HEK293T (cell line): ENCODE measurements around the gene CCNH.

Source experiments
- CTCF ChIA-PET: fragments of 350-600 bp; formaldehyde crosslinking; extraction: SDS; loops from one replicate; lab custom pipeline; 2021; ENCODE audit warnings: antibody characterized with exemption, inconsistent platforms; lab: Yijun Ruan, JAX
- POLR2A ChIA-PET: fragments of 350-600 bp; formaldehyde crosslinking; extraction: SDS; loops from one replicate; lab custom pipeline; 2020; ENCODE audit warnings: antibody characterized with exemption, inconsistent platforms; lab: Yijun Ruan, JAX
- DNase-seq: peaks from one replicate; pipeline ENCODE4 v3.0.0; 2012; ENCODE audit warnings: mixed read lengths; ENCODE audit errors: extremely low spot score
- ARNT ChIP-seq: fragments of 450-650 bp; IDR thresholded peaks from 2 replicates; pipeline ENCODE4 v1.6.1; 2017; ENCODE audit warnings: mild to moderate bottlenecking
- BHLHE40 ChIP-seq: fragments of 450-650 bp; IDR thresholded peaks from 2 replicates; pipeline ENCODE4 v1.6.1; 2016; ENCODE audit warnings: mild to moderate bottlenecking, moderate library complexity, borderline replicate concordance
- CTBP1 ChIP-seq: fragments of 450-650 bp; IDR thresholded peaks from 2 replicates; pipeline ENCODE4 v1.6.1; 2016; ENCODE audit warnings: borderline replicate concordance
- ELF4 ChIP-seq: fragments of 450-650 bp; IDR thresholded peaks from 2 replicates; pipeline ENCODE4 v1.6.1; 2017; ENCODE audit warnings: antibody characterized with exemption
- FOXA1 ChIP-seq: fragments of 450-650 bp; IDR thresholded peaks from 2 replicates; pipeline ENCODE4 v1.6.1; 2016; ENCODE audit warnings: mild to moderate bottlenecking
- FOXK2 ChIP-seq: fragments of 450-650 bp; IDR thresholded peaks from 2 replicates; pipeline ENCODE4 v1.6.1; 2016; ENCODE audit warnings: mild to moderate bottlenecking
- FOXM1 ChIP-seq: fragments of 450-650 bp; IDR thresholded peaks from 2 replicates; pipeline ENCODE4 v1.6.1; 2017; ENCODE audit warnings: mild to moderate bottlenecking, borderline replicate concordance
- HDGF ChIP-seq: fragments of 450-650 bp; IDR thresholded peaks from 2 replicates; pipeline ENCODE4 v1.6.1; 2017; ENCODE audit warnings: antibody characterized with exemption, borderline replicate concordance
- L3MBTL2 ChIP-seq: fragments of 450-650 bp; conservative IDR thresholded peaks from 2 replicates; pipeline ENCODE4 v1.6.1; 2016; ENCODE audit warnings: mild to moderate bottlenecking
- LEF1 ChIP-seq: fragments of 450-650 bp; IDR thresholded peaks from 2 replicates; pipeline ENCODE4 v1.6.1; 2017; ENCODE audit warnings: mild to moderate bottlenecking, borderline replicate concordance
- NFRKB ChIP-seq: fragments of 450-650 bp; IDR thresholded peaks from 2 replicates; pipeline ENCODE4 v1.6.1; 2016; ENCODE audit warnings: mild to moderate bottlenecking, moderate library complexity
- SP1 ChIP-seq: fragments of 450-650 bp; IDR thresholded peaks from 2 replicates; pipeline ENCODE4 v1.6.1; 2017
- SUZ12 ChIP-seq: fragments of 450-650 bp; IDR thresholded peaks from 2 replicates; pipeline ENCODE4 v1.6.1; 2016; ENCODE audit warnings: mild to moderate bottlenecking
- TARDBP ChIP-seq: fragments of 450-650 bp; IDR thresholded peaks from 2 replicates; pipeline ENCODE4 v1.6.1; 2016
- ZNF384 ChIP-seq: fragments of 450-650 bp; IDR thresholded peaks from 2 replicates; pipeline ENCODE4 v1.6.1; 2016
- TF ChIP-seq, protein P1 (sequence below): fragments of 450-650 bp; IDR thresholded peaks from 2 replicates; pipeline ENCODE4 v1.6.1; 2016

The CCNH gene

DNA sequence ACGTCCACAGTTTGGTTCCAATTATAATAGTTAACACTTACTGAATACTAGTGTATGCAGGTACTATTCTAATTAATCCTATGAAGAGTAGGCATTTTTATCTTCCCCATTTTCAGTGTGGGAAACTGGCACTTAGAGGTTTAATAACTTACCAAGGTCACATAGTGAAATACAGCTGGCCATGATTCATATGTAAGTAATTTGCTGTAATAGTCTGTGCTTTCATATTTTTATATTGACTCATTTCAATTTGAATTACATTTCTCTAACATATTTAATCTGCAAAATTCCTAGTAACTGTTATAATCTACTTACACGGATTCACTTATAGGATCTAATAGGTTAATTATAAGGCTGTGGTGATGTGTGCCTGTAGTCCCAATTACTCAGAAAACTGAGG is 19.4 kb downstream of the CCNH start:
- ChIA-PET POLR2A (no interaction called here), CTCF (no interaction called here)
- no peak for DNase-seq
- TF ChIP-seq CTBP1 (no peak), LEF1 (no peak), FOXK2 (no peak), TARDBP (no peak), FOXA1 (no peak), FOXM1 (no peak)

DNA sequence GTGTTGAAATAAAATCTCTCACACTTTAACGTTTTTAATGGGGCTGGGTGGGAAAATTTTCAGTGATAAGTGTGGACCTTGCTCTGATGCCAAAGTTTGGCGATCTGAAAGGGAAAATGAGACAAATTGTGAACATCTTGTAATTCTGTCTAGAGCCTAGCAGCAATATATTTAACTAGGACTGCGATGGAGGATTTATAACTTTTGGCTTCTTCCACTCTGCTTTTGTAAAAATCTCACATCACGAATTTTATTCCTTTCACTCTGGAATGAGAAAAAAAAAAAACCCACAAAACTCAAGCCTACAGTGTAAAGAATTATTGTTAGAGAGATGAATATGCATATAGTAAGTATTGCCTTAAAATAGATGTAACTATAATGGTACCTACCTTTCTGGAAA is 19.9 kb downstream of the CCNH start:
- DNase-seq: no peak
- ChIA-PET POLR2A (no interaction called here), CTCF (no interaction called here)
- TF ChIP-seq FOXM1 (no peak), ELF4 (no peak), FOXA1 (no peak), HDGF (no peak), NFRKB (no peak), CTBP1 (no peak), LEF1 (no peak), SUZ12 (no peak)
- TF ChIP-seq, protein P1, sequence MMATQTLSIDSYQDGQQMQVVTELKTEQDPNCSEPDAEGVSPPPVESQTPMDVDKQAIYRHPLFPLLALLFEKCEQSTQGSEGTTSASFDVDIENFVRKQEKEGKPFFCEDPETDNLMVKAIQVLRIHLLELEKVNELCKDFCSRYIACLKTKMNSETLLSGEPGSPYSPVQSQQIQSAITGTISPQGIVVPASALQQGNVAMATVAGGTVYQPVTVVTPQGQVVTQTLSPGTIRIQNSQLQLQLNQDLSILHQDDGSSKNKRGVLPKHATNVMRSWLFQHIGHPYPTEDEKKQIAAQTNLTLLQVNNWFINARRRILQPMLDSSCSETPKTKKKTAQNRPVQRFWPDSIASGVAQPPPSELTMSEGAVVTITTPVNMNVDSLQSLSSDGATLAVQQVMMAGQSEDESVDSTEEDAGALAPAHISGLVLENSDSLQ: no peak

DNA sequence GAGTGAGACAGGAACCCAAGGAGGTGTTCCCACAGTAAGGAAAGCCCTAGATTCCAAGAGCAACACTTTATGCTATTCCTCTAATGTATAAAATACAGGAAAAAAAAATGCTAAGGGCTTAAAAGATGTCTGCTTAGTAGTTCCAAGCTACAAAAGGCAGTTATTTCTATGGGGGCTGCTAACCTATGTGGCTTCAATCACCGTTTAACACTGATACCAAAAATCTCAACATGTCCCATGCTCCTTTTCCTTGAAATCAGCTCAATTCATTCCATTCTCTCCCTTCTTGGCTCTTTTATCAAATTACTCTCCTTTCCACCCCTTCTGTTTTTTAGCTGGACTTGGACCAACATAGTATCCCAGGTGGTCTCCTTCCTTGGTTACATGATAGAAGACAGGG is 20.6 kb downstream of the CCNH start:
- ChIA-PET CTCF (interaction anchor here (1.6 kb wide), 1 partner anchor 8 kb away, joined by 7 read pairs; no protein-coding TSS in a partner anchor), POLR2A (no interaction called here)
- no peak for DNase-seq
- TF ChIP-seq ELF4: no peak
- TF ChIP-seq L3MBTL2: no peak
- no peak for TF ChIP-seq CTBP1
- TF ChIP-seq, protein P1: no peak
- no peak for TF ChIP-seq BHLHE40
- no peak for TF ChIP-seq LEF1
- TF ChIP-seq FOXA1: no peak
- no peak for TF ChIP-seq SP1
- no peak for TF ChIP-seq NFRKB
- TF ChIP-seq FOXM1: no peak
- no peak for TF ChIP-seq SUZ12
- TF ChIP-seq ARNT: no peak

DNA sequence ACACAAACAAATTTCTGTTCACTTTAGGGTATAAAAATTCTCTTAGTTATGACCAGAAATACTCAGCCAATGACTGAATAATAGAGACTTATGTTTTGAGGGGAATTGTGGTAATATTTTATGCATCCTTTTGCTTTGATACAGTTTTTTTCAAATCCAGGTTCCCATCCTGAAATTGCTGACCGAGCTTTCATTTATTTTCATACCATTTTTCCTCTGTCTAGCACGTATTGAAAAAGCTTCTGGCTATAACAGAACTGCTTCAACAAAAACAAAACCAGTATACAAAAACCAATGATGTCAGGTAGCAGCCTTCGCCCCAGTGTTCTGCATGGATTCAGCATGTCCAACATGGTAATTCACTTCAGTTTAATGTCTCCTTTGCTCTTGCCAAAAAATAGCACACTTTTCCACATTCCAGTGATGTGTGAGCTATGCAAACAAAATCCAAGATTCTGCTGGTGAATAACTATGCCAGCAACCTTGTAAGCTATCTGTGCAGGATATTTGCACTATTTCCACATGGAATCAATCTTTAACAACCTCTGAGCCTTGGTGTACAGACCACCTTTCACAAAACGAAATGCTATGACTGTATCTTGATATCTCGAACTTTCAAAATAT is 22.0 kb downstream of the CCNH start:
- ChIA-PET POLR2A (no interaction called here), CTCF (interaction anchor here (1.6 kb wide), 1 partner anchor 10 kb away, joined by 7 read pairs; no protein-coding TSS in a partner anchor)
- no peak for DNase-seq
- TF ChIP-seq LEF1 (no peak), ZNF384 (no peak), SP1 (no peak), FOXK2 (no peak), BHLHE40 (no peak), TARDBP (no peak), ELF4 (no peak), FOXA1 (no peak), ARNT (no peak), HDGF (no peak), CTBP1 (no peak), NFRKB (no peak)
- TF ChIP-seq, protein P1: no peak

DNA sequence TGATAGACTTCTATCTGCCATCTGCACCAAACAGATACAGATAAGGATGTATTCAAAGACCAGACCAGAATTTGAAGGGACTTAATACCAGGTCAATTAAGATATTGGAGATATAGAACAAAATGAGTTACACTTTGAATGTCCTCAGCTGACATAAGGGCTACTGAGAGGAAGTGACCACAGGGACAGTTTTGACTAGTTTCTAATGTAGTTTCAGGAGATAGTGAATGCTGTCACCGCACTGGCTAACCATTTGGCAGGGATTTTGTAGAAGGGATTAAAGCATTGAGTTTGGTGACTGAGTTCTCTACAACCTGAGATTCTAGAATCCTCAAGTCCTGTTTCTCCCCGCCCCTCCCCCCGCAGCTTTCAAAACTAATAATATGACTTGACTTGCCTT is 22.7 kb downstream of the CCNH start:
- POLR2A ChIA-PET: no interaction called here
- no peak for TF ChIP-seq LEF1
- TF ChIP-seq SP1: no peak
- no peak for TF ChIP-seq TARDBP
- TF ChIP-seq L3MBTL2: no peak
- DNase-seq: no peak
- CTCF ChIA-PET: interaction anchor here (1.0 kb wide), 1 partner anchor 10 kb away, joined by 4 read pairs; no protein-coding TSS in a partner anchor

DNA sequence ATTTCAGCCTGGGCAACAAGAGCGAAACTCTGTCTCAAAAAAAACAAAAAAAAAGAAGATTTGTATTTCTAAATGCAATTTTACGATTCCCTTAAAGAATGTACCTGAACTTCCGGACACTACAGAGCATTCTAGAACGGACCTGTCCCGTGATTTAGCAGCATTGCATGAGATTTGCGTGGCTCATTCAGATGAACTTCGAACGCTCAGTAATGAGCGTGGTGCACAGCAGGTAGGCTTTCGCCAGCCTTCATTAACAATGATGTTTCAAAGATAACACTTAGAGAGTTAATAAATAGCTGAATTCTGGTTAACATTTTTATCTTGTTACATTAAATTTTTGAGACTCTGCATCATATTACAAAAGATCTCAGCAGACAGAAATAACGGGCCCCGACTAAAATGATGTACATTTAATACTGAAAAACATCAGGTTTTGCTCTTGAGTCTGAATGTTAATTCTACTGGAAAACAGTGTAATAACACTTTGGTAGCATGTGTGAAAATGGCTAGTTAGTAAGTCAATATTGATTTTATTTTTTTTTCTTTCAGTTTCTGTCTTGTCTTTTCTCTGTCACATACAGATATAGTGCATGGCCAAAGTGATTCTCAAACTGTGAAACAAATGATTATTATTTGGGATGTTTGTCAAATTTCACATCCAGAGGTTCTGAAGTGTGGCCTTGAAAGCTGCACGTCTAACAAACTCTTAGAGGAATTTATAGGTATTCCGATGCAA is 23.3 kb downstream of the CCNH start:
- TF ChIP-seq HDGF: no peak
- TF ChIP-seq L3MBTL2: no peak
- DNase-seq: no peak
- POLR2A ChIA-PET: no interaction called here
- CTCF ChIA-PET: interaction anchor here (1.0 kb wide), 1 partner anchor 11 kb away, joined by 4 read pairs; no protein-coding TSS in a partner anchor

DNA sequence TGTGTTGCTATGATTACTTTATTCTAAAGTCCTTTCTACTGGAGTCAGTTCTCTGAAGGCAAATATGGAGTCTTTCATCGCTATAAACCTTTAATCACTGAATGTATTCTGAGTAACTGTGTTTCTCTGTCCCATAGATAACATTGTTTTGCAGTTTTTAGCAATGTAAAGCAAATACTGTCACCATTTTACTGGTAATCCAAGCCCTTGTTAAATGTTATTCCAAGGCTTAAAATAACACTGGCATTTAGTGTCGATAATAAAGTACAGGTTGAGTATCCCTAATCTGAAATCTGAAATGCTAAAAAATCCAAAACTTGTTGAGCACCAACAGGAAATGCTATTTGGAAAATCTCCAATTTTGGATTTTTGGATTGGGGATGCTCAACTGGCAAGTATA is 24.6 kb downstream of the CCNH start:
- ChIA-PET CTCF (no interaction called here), POLR2A (no interaction called here)
- TF ChIP-seq NFRKB (no peak), CTBP1 (no peak), LEF1 (no peak), FOXK2 (no peak), SP1 (no peak), HDGF (no peak), FOXA1 (no peak), SUZ12 (no peak)
- TF ChIP-seq, protein P1: no peak
- DNase-seq: no peak
